Activated CD4-positive, CD25-positive, alpha-beta regulatory T cell treated with anti-CD3 and anti-CD28 coated beads, Interleukin-2, amount 50 U/mL, for 24 hours (primary cell): Measurements from ENCODE around the gene PDGFRB.

Source experiments
- ATAC-seq, 2 donors: fragments of 150-1000 bp; cut with Tn5 transposase; one replicate each; pipeline ENCODE4 v1.10.0; 2021; ENCODE audit warnings: mild to moderate bottlenecking in 1 of 2, moderate library complexity in 1 of 2

The PDGFRB gene

DNA sequence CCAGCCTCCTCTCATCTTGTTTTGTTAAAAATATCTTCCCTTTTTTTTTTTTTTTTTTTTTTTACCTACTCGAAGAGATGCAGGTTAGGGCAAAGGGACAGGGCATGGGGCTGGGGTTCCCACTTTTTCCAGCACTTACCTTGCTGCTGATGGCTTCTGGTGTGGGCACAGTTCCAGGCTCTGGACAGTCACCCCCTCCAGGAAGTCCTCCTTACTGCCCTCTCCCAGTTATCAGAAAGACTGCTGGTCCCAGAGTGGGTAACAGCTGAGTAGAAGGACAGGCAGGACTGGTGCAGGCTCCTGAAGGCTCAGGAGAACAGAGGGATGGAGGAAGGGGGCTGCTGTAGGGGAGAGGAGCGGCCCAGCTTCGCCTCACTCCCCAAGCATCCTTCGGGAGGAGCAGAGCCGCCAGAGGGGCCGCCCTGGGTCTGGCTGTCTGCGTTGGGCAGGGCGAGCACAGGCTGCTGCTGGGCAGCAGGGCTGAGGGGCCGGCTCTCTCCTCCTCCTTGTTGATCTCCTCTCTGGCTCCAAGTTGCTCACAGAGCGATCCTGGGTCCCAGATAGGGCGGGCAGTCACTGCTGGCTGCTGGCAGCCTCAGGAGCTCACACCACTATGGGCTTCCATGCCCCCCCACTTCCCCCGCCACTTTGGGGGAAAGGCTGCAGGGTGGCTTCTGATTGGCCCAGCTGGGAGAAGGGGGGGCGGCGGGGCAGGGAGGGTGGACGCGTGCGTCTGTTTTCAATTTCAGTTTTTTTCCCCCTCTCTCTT, at the start of gene PDGFRB:
TSS of gene PDGFRB (minus strand) at position 588 of the 769 bp plus-strand sequence. CDS start 18,798 bp downstream, outside the sequence.
- no peak for ATAC-seq

DNA sequence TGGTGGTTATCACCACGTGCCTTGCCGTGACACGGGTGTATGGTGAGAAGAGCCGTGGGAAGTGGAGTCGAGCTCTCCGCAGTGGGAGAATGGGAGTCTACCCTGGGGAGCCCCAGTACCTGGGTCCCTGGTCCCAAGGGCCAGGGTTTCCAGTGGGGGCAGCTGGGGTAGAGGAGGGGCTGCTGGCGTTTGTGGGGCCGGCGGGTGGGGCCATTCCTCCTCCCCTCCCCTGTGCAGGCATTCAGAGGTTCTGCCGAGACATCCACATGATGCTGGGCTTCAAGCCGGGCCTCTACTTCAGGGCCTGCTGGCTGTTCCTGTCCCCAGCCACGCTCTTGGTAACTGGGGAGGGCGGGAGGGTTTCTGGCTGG, 48.9 kb upstream of the PDGFRB start:
- no peak for ATAC-seq

GRCh38 chr5:150203832-150204589, 48.4 kb upstream of the PDGFRB start:
- no peak for ATAC-seq

GRCh38 chr5:150202501-150202900, 46.9 kb upstream of the PDGFRB start:
- ATAC-seq = no peak

DNA sequence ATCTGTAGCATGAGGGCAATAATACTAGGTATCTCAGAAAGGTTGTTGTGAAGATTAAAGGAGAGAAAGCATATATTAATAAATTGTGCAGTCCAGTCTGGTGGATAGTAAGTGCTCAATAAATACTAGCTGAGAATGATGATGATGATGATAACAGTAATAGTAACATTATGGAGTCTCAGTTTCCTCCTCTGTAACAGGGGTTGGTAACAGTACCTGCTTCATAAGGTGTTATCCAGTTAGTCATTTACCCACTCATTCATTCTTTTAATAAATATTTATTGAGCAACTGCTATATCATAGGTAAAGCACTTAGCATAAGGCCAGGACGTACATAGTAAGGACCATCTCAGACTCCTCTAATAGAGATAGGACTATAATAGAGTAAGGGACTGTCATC, 41.8 kb upstream of the PDGFRB start:
- no peak for ATAC-seq

DNA sequence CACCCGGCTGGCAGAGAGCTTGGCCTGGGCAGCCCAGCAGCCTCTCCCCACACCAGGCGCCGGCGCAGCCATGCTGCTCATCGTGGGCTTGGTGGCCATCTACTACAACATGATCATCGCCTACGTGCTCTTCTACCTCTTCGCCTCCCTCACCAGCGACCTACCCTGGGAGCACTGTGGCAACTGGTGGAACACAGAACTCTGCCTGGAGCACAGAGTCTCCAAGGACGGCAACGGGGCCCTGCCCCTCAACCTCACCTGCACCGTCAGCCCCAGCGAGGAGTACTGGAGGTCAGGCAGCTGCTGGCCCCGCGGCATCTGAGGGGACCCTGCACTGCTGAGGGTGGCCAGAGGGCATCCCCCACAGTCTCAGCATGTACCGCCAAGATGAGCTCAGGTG, 41.3 kb upstream of the PDGFRB start:
- peak in 1 of 2 donors; percentile 8 for ATAC-seq

DNA sequence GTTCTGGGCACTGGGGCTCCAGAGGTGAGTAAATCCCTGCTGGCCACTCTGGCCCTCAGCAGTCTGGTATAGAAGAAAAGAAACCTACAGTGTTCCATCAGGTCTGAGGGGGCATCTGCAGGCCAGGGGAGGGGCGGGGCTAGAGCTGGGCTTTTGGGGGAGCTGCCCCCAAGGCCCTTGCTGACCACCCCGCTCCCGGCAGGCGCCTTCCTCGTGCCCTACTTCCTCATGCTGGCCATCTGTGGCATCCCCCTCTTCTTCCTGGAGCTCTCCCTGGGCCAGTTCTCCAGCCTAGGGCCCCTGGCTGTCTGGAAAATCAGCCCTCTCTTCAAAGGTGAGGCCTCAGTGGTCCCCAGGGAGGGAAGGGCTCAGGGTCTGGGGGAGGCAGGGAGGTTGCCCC, 40.9 kb upstream of the PDGFRB start:
- ATAC-seq = no peak

GRCh38 chr5:150195736-150196485, 40.3 kb upstream of the PDGFRB start:
- no peak for ATAC-seq

- ATAC-seq = no peak
Measured at GRCh38 chr5:150192462-150192861, 36.8 kb upstream of the PDGFRB start.

- ATAC-seq = no peak
Measured at GRCh38 chr5:150190987-150191386, 35.3 kb upstream of the PDGFRB start.

DNA sequence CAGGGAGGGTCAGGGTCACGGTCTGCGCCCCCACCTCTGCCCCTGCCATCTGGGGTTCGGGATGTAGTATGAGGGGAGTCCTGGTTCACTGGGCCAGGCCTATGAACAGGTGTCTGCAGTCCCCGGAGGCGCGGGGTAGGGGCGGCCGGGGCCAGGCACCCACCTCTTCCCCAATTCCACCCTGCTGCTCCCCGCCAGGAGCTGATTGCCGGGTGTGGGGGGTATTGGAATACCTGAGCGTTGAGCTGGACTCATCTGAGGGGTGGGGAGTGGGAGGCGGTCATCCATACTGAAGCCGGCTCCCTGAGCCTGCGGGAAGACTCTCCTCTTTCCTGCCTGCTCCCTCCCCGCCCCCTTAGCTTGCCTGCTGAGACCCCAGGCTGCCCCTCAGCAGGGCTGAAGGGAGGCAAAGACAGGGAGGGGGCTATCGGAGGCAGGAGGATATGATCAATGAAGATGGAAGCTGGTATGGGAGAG, 34.9 kb upstream of the PDGFRB start:
- no peak for ATAC-seq

GRCh38 chr5:150189728-150190502, 34.3 kb upstream of the PDGFRB start, which contains the start of gene SLC6A7:
Gene SLC6A7, plus strand, starts transcription at chr5:150190062. Its CDS starts 266 bp downstream, at chr5:150190328.
- no peak for ATAC-seq

DNA sequence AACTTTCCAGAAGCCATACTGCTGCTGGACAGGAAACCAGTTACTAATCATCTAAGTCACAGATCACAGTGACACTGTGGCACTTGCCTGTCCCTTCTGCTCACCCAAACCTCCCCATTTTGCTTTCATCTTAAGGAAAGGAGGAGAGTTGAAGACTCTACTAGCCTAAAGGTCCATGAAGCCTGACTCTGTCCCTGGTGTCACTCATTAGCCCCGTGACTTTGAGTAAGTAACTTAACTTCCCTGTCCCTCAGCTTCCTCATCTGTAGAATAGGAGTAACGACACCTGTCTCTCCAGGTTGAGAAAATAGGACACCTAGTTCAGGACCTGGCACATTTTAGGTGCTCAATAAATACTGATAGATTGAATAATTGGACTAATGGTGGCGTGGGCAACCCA, 33.7 kb upstream of the PDGFRB start:
- ATAC-seq = no peak

GRCh38 chr5:150188146-150188842, 32.6 kb upstream of the PDGFRB start:
- ATAC-seq = no peak

DNA sequence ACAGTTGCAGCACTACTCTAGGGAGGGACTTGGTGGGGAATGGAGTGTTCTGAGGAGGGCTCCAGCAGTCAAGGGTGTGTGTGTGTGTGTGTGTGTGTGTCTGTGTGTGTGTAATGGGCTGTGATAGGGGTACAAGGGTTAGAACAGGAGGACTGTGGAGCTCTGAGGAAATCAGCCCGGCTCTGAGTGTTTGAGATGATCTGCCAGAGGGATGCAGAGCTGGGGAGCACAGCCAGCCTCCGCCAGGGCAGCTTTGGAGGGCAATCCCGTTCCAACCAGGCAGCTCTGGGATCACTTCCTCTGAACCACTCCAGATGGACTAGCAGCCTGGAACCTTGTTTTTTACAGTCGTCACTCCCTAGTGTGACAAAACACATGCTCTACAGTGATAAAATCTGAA, 31.3 kb upstream of the PDGFRB start:
- ATAC-seq = no peak

GRCh38 chr5:150186137-150186536, 30.5 kb upstream of the PDGFRB start:
- no peak for ATAC-seq

GRCh38 chr5:150184990-150185912, 29.6 kb upstream of the PDGFRB start:
- ATAC-seq = no peak

- ATAC-seq = no peak
Measured at GRCh38 chr5:150184006-150184405, 28.4 kb upstream of the PDGFRB start.

DNA sequence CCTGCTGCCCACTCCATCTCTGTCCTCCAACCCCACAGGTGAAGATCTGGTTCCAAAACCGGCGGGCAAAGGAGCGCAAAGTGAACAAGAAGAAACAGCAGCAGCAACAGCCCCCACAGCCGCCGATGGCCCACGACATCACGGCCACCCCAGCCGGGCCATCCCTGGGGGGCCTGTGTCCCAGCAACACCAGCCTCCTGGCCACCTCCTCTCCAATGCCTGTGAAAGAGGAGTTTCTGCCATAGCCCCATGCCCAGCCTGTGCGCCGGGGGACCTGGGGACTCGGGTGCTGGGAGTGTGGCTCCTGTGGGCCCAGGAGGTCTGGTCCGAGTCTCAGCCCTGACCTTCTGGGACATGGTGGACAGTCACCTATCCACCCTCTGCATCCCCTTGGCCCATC, 27.8 kb upstream of the PDGFRB start:
- no peak for ATAC-seq

- ATAC-seq = no peak
Measured at GRCh38 chr5:150182774-150183173, 27.1 kb upstream of the PDGFRB start.
